HG02943 (cell line): ENCODE data around the gene IL4I1.

ENCODE experiments used
- ATAC-seq: cut with Tn5 transposase; IDR thresholded peaks from one replicate; pipeline ENCODE4 v1.9.1; 2021; ENCODE audit warnings: mild to moderate bottlenecking, low read depth, moderate library complexity; ENCODE audit not compliant: unreplicated experiment

Gene IL4I1

GRCh38 chr19:49840321-49840720 lies 56.4 kb downstream of the IL4I1 start:
- no peak for ATAC-seq

DNA sequence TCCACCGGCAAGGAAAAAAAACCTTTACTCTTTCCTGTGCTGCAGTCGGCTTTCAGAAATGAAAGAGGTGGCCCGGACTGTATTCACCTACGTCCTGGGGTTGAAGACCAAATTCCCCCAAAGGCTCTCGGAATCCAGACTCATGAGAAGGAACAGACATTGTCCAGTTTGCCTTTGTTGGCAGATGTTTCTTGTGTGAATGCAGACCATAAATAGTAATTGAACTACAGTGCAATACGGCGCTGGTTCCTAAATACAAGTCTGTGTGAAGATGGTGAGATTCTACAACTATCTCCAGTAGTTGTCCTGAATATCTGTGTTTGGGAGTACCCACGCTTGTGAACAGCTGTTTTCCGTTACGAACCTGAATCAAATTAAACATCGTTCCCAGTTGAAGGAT lies 57.0 kb downstream of the IL4I1 start:
- ATAC-seq: no peak
